GM18951 (cell line): Measurements from ENCODE around the gene SCGB2B2.
"Not testable (repeated sequence)": the region's sequence is repeated elsewhere in the genome, so short reads cannot be mapped to it uniquely, and the experiment has no call there.

Source experiments
- POLR2A ChIP-seq: IDR thresholded peaks from 4 replicates; pipeline ENCODE4 v1.6.1; 2011; ENCODE audit warnings: mild to moderate bottlenecking; ENCODE audit not compliant: insufficient read length, insufficient read depth; ENCODE audit errors: extremely low read depth
- in situ Hi-C: fragments of 300-500 bp; cut with MboI; formaldehyde crosslinking; loops from one replicate; pipeline ENCODE4 v1.12.0; 2022; ENCODE audit warnings: low sequenced_read_pairs, mixed read lengths, inconsistent platforms; ENCODE audit not compliant: unreplicated experiment

Gene SCGB2B2, protein sequence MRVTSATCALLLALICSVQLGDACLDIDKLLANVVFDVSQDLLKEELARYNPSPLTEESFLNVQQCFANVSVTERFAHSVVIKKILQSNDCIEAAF

DNA sequence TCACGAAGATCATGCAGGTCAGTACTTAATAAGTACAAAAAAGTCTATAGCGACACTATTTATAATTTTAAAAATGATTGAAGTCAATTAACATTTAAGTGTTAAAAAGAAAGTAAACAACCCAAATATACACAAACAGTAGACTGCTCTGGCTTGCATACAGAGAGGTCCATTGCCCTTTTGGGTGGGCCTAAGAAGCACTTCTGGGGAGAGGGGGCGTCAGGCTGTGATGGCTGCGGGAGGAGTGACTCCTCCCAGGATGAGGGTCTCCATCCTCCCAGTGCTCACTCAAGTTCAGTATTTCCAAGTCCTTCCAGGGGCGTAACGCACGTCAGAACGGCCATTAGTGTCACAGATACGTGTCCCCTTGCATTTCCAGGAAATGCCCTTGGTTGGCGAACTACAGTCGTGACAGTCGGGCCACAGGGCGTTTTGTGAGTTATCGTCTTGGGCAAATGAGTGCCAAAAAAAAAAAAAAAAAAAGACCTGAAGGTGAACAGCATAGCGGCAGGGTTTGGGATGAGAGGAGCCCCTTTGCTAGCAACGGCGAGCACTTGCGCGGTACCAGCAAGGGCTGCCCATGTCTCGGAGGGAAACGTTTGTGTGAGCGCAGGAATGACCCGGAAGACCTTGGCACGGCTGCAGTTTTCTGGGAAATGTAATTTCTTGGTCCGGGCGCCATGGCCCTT lies at the start of gene SCGB2B2:
SCGB2B2 (minus strand) TSS at position 463 of the 689 bp plus-strand sequence. CDS start 82,596 bp downstream, outside the sequence.
- no peak for TF ChIP-seq POLR2A
- in situ Hi-C loops: no loop called here

DNA sequence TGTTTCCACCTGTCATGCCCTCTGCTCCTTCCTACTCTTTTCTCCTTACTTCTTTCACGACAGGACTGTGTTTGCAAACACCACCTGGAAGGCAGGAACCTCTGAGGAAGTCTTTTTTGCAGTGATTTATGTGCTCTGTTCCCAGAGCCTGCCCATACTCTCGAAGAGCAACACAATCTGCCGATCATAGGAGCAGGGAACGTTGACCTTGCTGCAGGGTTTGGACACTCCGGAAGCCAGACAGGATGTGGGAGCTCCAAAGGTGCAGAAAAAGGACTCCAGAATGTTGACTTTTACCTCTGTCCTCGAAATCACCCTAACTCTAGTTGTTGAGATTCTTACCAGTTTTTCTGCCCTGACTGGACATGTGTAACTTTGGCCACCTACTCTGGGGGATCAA lies 48.4 kb upstream of the SCGB2B2 start:
- in situ Hi-C loops: no loop called here
- no peak for TF ChIP-seq POLR2A

DNA sequence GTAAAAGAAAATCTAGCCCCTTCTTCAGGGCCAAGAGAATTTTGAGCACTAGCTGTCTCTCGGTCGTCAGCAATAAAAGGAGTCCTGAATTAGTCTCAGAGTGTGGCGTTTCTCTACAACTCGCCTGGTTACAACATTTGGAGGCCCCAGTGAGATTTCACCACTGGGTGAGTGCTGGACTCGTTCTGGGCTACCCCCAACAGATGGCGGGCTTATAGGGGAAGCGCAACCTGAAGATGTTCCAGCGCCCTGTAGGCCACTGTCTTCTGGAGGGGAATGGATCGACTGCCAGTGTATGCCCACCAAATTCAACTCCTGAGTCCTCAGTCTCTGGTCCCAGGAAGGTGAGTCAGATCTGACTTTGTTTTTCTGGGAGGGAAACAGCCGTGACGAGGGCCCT lies 45.4 kb upstream of the SCGB2B2 start:
- no peak for TF ChIP-seq POLR2A
- in situ Hi-C loops: no loop called here

DNA sequence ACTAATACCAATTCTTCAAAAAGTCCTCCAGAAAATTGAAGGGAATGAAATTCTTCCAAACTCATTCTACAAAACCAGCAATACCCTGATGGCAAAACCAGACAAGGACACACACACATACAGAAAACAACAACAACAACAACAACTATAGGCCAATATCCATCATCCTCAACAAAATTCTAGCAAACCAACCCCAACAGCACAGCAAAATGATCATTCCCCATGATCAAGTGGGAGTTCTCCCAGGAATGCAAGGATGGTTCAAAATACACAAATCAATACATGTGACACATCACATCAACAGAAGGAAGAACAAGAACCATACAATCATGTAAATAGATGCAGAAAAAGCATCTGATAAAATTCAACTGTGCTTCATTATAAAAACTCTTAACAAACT lies 38.4 kb upstream of the SCGB2B2 start:
- in situ Hi-C loops: no loop called here
- no peak for TF ChIP-seq POLR2A

DNA sequence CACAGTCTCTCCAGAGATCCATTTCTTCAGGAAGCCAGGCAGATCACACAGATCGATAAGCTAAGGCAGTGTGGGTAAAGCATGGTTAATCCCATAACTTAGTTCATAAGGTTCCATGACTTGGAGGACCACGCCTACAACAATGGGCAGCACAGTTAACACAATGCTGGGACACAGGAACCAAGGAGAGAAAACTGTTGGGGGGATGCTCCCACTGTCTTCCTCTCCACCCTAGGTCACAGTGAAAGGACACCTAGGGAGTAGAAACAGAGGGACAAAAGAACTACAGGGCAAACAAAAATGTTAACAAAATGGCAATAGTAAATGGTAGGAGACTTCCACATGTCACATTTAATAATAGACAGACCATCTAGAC lies 36.3 kb upstream of the SCGB2B2 start:
- TF ChIP-seq POLR2A: no peak
- in situ Hi-C loops: no loop called here

DNA sequence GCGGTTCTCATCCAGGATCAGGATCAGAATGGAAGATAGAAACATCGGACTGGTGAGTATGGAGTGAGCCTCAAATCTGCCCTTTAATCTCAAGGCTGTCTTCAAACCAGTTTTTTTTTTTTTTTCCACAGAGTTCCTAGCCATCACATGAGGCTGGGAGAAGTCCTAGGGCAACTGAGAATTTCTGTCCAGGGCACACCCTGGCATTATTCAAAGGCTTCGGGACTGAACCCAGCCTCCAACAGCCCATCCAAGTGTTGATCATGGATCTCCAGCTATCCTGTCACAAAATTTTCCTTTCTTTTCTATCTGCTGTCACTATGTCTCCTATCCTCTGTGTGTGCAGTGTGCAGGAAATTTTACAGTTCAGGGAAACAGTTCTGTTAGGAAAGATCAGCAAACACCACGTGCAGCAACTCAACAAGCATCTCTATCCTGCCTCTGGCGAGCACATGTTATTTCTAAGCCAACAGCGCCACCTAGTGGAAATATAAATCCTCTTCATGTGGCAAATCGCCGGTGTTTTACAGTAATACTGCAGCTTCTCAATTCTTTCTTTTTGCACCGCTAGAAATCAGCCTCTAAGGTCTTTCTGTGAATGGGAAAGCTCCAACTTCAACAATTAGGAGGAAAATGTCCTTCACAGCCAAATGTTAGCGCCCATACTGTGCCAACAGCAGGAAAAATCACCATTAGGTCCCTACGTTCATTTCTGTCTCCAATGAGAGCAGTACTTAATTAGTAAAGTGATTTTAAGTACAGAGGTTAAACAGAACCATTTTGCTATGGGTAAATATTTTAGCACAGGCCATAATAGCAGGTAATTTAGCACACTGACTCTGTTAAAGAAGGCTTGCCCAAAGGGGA lies 35.7 kb upstream of the SCGB2B2 start:
- no peak for TF ChIP-seq POLR2A

DNA sequence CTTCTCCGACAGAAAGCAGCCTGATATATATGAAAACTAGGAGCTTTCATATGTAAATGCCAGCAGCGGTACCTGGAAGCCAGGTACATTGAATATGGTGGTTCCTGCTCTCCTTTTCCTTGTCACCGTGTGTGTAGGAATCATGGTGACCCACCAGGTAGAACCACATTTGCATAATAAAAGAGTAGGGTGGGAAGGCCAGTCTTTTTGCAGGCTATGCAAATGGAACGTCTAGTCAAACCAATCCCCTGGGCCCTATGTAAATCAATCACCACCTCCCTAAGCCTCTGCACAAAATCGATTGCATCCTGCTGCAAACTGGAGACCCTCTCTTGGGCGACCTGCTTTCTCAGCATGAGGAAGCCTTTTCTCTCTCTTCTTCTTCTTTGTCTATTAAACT lies 34.9 kb upstream of the SCGB2B2 start:
- in situ Hi-C loops: no loop called here
- TF ChIP-seq POLR2A: no peak

More for the DNA sequence above, 35.7 kb upstream of the SCGB2B2 start:
- in situ Hi-C loops: no loop called here

DNA sequence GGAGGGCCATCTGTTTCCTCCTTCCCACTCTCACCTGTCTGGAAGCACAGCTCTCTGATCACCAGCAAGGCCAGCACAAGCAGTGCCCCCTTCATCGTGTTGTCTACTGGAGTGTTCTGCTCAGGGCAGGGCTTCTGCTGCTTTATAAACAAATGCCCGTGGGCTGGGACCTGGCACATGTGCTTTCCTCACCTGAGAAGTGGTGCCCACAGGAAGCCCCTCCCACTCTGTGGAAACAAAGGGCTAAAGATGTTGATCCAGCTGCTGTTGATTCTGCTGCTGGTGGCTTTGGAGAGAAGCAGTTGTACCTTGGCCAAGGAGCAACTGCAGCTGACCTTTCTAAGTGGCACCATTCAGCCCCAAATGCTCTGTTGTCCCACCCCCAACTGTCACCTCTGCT lies 30.7 kb upstream of the SCGB2B2 start:
- TF ChIP-seq POLR2A: no peak
- in situ Hi-C loops: no loop called here

DNA sequence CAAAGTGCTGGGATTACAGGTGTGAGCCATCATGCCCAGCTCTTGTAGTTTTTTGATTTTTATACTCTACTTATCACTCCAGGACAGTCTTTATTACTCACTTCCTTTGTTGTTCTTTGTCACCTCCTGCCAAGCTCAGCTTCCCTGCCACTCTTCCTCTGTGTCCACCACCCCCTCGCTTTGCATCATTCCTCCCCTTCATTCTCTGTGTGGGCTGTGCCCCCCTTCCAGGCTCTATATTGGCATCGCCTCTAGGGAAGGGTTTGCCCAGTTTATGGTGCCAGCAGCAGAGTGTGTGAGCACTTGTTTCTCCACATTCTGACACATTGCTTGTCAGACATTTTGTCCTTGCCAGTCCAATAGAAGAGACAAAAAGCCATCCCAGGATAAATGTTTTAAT lies 15.6 kb upstream of the SCGB2B2 start:
- TF ChIP-seq POLR2A: no peak
- in situ Hi-C loops: no loop called here

DNA sequence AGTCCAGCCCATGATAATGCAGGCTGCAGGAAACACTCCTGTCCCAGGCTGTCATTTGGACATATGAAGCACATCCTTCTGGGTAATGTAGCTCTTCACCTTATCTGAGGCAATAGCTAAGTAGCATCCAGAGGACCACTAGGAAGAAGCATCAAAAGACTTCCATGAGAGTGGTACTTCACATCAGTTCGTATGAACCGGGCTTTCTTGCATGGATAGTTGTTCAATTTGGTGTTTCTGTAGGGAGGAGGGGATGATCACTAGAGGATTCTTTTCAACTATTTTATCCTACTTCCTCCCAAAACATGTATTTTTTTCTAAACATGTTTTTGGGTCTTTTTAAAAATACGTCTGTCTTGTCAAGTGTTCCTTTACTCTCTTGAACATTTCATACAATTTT lies 13.4 kb upstream of the SCGB2B2 start:
- in situ Hi-C loops: no loop called here
- TF ChIP-seq POLR2A: no peak

DNA sequence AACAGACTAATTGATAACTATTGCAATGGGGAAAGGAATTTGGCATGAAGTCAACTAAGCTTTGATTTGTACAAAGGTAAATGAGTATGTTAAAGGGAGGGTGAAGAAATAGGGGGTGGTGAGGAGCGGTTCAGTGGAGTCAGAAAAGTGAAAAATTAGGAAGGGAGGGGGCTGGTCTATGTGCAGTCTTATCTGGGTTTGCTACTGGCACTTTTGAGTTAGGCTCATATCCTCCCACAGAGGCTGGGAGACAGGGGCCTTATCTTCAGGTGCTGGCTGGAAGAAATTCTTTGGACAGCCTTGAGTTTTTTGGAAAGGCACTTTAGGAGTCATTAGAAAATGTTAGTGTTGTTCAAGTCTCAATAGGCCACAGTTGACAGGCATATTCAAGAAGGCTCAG lies 11.6 kb upstream of the SCGB2B2 start:
- TF ChIP-seq POLR2A: no peak
- in situ Hi-C loops: no loop called here

DNA sequence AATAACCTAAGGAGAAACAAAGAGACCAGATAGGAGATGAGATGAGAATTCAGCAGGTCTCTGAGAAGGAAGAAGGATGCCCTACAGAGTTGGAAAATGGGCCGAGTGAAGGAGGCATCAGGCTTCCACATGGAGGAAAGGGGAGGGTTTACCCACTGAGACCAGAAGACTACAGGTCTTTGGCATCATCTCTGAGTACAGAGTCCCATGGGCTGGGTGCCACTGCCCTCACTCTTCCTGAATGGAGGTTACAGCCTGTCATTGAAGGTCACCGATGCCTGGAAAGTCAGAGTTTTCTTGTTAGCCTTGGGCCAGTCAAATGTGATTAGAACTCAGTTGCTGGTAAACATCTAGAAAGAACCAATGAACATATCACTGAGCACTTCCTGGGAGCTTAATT lies 10.4 kb upstream of the SCGB2B2 start:
- in situ Hi-C loops: no loop called here
- no peak for TF ChIP-seq POLR2A

DNA sequence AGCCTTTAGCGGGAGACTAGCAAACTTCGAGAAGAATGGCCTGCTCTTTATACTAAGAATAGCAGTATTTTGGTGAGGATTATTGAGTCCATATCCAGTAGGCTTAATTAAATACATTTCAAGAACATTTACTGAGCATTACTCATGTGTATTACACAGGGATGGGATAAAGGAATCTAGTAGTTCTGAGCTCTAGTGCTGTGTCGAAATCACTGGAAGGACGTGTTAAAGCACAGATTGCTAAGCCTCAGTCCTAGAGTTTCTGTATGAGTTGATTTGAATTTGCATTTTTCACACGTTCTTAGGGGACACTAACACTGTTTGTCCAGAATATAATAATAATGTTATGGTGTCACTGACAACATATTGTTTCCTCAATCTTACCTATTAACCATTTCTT lies 9.5 kb upstream of the SCGB2B2 start:
- in situ Hi-C loops: no loop called here
- TF ChIP-seq POLR2A: no peak

DNA sequence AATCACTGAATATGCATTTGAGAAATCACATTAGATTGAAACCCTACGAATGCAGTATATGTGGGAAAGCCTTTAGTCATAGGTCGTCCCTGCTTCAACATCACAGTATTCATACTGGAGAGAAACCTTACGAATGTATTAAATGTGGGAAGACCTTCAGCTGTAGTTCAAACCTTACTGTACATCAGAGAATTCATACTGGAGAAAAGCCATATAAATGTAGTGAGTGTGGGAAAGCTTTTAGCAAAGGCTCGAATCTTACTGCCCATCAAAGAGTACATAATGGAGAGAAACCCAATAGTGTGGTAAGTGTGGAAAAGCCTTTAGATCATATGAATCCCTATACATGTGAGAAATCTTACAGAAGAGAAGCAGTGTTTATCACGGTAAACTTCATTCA lies 8.3 kb upstream of the SCGB2B2 start:
- in situ Hi-C loops: not testable (repeated sequence)
